Measurements from ENCODE around the gene NAP1L4.
"Not testable (repeated sequence)": the region's sequence is repeated elsewhere in the genome, so short reads cannot be mapped to it uniquely, and the experiment has no call there.

NAP1L4 gene

GRCh38 chr11:2955906-2956476 is 36.1 kb downstream of the NAP1L4 start:
- DNase-seq: no peak

GRCh38 chr11:2954263-2954662 is 37.9 kb downstream of the NAP1L4 start:
- DNase-seq: no peak

- no peak for DNase-seq
Observed at GRCh38 chr11:2952290-2952689, 39.8 kb downstream of the NAP1L4 start.

GRCh38 chr11:2951231-2952110 is 40.7 kb downstream of the NAP1L4 start:
- DNase-seq: no peak

- no peak for DNase-seq
Observed at GRCh38 chr11:2950825-2951224, 41.3 kb downstream of the NAP1L4 start.

GRCh38 chr11:2949920-2950319 is 42.2 kb downstream of the NAP1L4 start:
- no peak for DNase-seq

GRCh38 chr11:2947744-2948143 is 44.4 kb downstream of the NAP1L4 start:
- DNase-seq: no peak

- no peak for DNase-seq
Observed at GRCh38 chr11:2945757-2946287, 46.3 kb downstream of the NAP1L4 start.

GRCh38 chr11:2945031-2945756 is 46.9 kb downstream of the NAP1L4 start:
- DNase-seq: peak; percentile 86

GRCh38 chr11:2944530-2944929 is 47.6 kb downstream of the NAP1L4 start:
- no peak for DNase-seq

- DNase-seq: no peak
Observed at GRCh38 chr11:2943711-2944118, 48.4 kb downstream of the NAP1L4 start.

- no peak for DNase-seq
Observed at GRCh38 chr11:2942872-2943710, 49.0 kb downstream of the NAP1L4 start.

- no peak for DNase-seq
Observed at GRCh38 chr11:2942447-2942846, 49.7 kb downstream of the NAP1L4 start.

- no peak for DNase-seq
Observed at GRCh38 chr11:2940921-2941821, 51.0 kb downstream of the NAP1L4 start.

GRCh38 chr11:2940147-2940920 is 51.8 kb downstream of the NAP1L4 start:
- no peak for DNase-seq

GRCh38 chr11:2938458-2939418 is 53.4 kb downstream of the NAP1L4 start:
- DNase-seq: not testable (repeated sequence)

GRCh38 chr11:2937641-2938457 is 54.3 kb downstream of the NAP1L4 start:
- not testable (repeated sequence) for DNase-seq

GRCh38 chr11:2934611-2935239 is 57.4 kb downstream of the NAP1L4 start:
- DNase-seq: no peak
